Endothelial cell of umbilical vein (primary cell): ENCODE data around the gene PNPLA7. TPM values are rescaled to one million over a fixed set of nuclear protein-coding genes. Genes with fewer than 3 reads are reported as not detected.

Experiments
- BruUV-seq: library from RNA; stranded (reverse); fragments of 400-500 nt; replicated peaks from 2 replicates; lab custom pipeline; 2021; lab: Mats Ljungman, UMichigan
- CTCF ChIA-PET: fragments of 300-600, 350-600 bp; sonication (Branson Sonifier 250); formaldehyde crosslinking; loops from one replicate; lab custom pipeline; 2021; ENCODE audit warnings: antibody characterized with exemption, inconsistent platforms; lab: Charles Lee
- POLR2A ChIA-PET: fragments of 300-600, 350-600 bp; sonication (Branson Sonifier 250); formaldehyde crosslinking; loops from one replicate; lab custom pipeline; 2021; ENCODE audit warnings: antibody characterized with exemption, inconsistent platforms; lab: Charles Lee
- DNase-seq: peaks from one replicate; pipeline ENCODE4 v3.0.0-alpha.2; 2011; ENCODE audit warnings: low read depth, low spot score
- FAIRE-seq: peaks from 2 replicates; lab custom pipeline; 2011; peaks lifted over from hg19 to GRCh38; lab: Jason Lieb, UNC
- H2AFZ ChIP-seq: 2 replicates; pipeline ENCODE4 v1.6.0; 2012; ENCODE audit warnings: low read depth, low read length, control low read depth, inconsistent platforms
- H3K27ac ChIP-seq: 2 replicates; pipeline ENCODE4 v1.5.1; 2011; ENCODE audit warnings: low read depth, mild to moderate bottlenecking, control low read depth, low read length, moderate library complexity; ENCODE audit not compliant: insufficient read depth
- H3K27me3 ChIP-seq, 2 experiments: 2 replicates each; pipeline versions ENCODE4 v1.6.0 to v1.6.1; 2011; ENCODE audit warnings: low read length in 2 of 2, mixed read lengths in 1 of 2; ENCODE audit not compliant: control insufficient read depth in 2 of 2, insufficient read depth in 2 of 2
- H3K36me3 ChIP-seq, 2 experiments: 2 replicates in 1 of 2; 3 replicates in 1 of 2; pipeline ENCODE4 v1.5.1; 2011; ENCODE audit warnings: low read length in 2 of 2, mild to moderate bottlenecking in 1 of 2, moderate library complexity in 1 of 2; ENCODE audit not compliant: control insufficient read depth in 2 of 2, insufficient read depth in 2 of 2; ENCODE audit errors: extremely low read depth in 1 of 2
- H3K4me1 ChIP-seq: 3 replicates; pipeline ENCODE4 v1.5.1; 2011; ENCODE audit warnings: mild to moderate bottlenecking, low read length; ENCODE audit not compliant: control insufficient read depth, insufficient read depth; ENCODE audit errors: extremely low read depth
- H3K4me2 ChIP-seq: 2 replicates; pipeline ENCODE4 v1.6.1; 2011; ENCODE audit warnings: low read length, control low read depth, mixed read lengths; ENCODE audit not compliant: insufficient read depth
- H3K4me3 ChIP-seq, 3 experiments: fragments of 200-600 bp in 1 of 3; sonication (generic), shearing (Covaris generic) in 1 of 3; replicated peaks in 1 of 3; 2 replicates each; pipeline ENCODE4 v1.5.1; 2011 to 2016; ENCODE audit warnings: control low read depth in 3 of 3, low read length in 3 of 3, mild to moderate bottlenecking in 2 of 3, inconsistent platforms in 1 of 3, low read depth in 1 of 3, moderate library complexity in 1 of 3; ENCODE audit not compliant: insufficient read depth in 1 of 3
- H3K79me2 ChIP-seq: 2 replicates; pipeline ENCODE4 v1.6.0; 2012; ENCODE audit warnings: low read length, inconsistent platforms; ENCODE audit not compliant: control insufficient read depth, insufficient read depth
- H3K9ac ChIP-seq: replicated peaks from 2 replicates; pipeline ENCODE3; 2011; ENCODE audit warnings: low read length, control low read depth; ENCODE audit not compliant: insufficient read depth; ENCODE audit errors: extremely low read depth
- H3K9me1 ChIP-seq: replicated peaks from 3 replicates; pipeline ENCODE4 v1.6.0; 2011; ENCODE audit warnings: mild to moderate bottlenecking, low read length; ENCODE audit not compliant: control insufficient read depth, insufficient read depth; ENCODE audit errors: extremely low read depth
- H3K9me3 ChIP-seq: replicated peaks from 2 replicates; pipeline ENCODE4 v1.5.1; 2012; ENCODE audit warnings: low read length, inconsistent platforms; ENCODE audit not compliant: control insufficient read depth, insufficient read depth
- H4K20me1 ChIP-seq: replicated peaks from 2 replicates; pipeline ENCODE3; 2011; ENCODE audit warnings: mild to moderate bottlenecking, low read length; ENCODE audit not compliant: control insufficient read depth, insufficient read depth; ENCODE audit errors: extremely low read depth
- EZH2 ChIP-seq: IDR thresholded peaks from 2 replicates; pipeline ENCODE4 v1.6.1; 2012; ENCODE audit warnings: borderline replicate concordance, low read depth, mild to moderate bottlenecking, moderate library complexity, low read length, inconsistent platforms; ENCODE audit not compliant: severe bottlenecking
- FOS ChIP-seq: IDR thresholded peaks from 2 replicates; pipeline ENCODE4 v1.6.1; 2011; ENCODE audit warnings: mild to moderate bottlenecking, low read length, moderate library complexity, borderline replicate concordance; ENCODE audit not compliant: insufficient read depth
- GATA2 ChIP-seq: IDR thresholded peaks from 2 replicates; pipeline ENCODE4 v1.7.0; 2011; ENCODE audit warnings: low read depth, mild to moderate bottlenecking, moderate library complexity, mixed read lengths, low read length; ENCODE audit not compliant: insufficient read length, insufficient read depth
- JUN ChIP-seq: IDR thresholded peaks from 2 replicates; pipeline ENCODE4 v1.6.1; 2011; ENCODE audit warnings: borderline replicate concordance, low read depth; ENCODE audit not compliant: insufficient read length, insufficient read depth
- POLR2AphosphoS5 ChIP-seq: IDR thresholded peaks from 2 replicates; pipeline ENCODE4 v1.6.1; 2012; ENCODE audit warnings: low read depth, mild to moderate bottlenecking, control low read depth, low read length, moderate library complexity; ENCODE audit not compliant: insufficient read depth
- dilution Hi-C: fragments of 300-500 bp; cut with MboI; formaldehyde crosslinking; loops from one replicate; pipeline ENCODE4 v1.15.0; 2019; ENCODE audit warnings: low sequenced_read_pairs; ENCODE audit not compliant: extremely low pct_ligation_motif_present
- intact Hi-C: fragments of 100-400 bp; cut with micrococcal nuclease; formaldehyde crosslinking; loops from one replicate; pipeline ENCODE4 v1.10.0; 2022
- polyA plus RNA-seq, 4 experiments: library from polyadenylated mRNA; depleted of rRNA in 3 of 4; stranded (reverse) in 3 of 4; unstranded in 1 of 4; fragments of >200 nt; gene quantifications; 2 replicates each; pipeline versions ENCODE4 v1.2.1 to v1.2.3, GENCODE V29; 2011 to 2012; ENCODE audit warnings: missing spikeins in 1 of 4
- total RNA-seq: library from RNA; stranded (reverse); gene quantifications from 2 replicates; pipeline ENCODE4 v1.2.3, GENCODE V29; 2021

PNPLA7 gene
- total and polyA plus RNA-seq, 2 donors (not counting 3 experiments of a cell fraction or from before 2014, with no cell fraction given): 1.0 to 1.9 TPM

GRCh38 chr9:137579259-137579604, 29.0 kb upstream of the PNPLA7 start:
- H3K4me2 ChIP-seq: peak overlapping the region; percentile 37
- dilution Hi-C loops: no loop called here
- POLR2A ChIA-PET: interaction anchor here (1.4 kb wide), 1 partner anchor 23 kb away, joined by 3 read pairs; no protein-coding TSS in a partner anchor
- no peaks in the 10 kb centered on the region for H3K9me1 ChIP-seq
- H4K20me1 ChIP-seq: no peaks in the 10 kb centered on the region
- no peak for FAIRE-seq
- H3K79me2 ChIP-seq: peaks cover 32% of the 10 kb centered on the region
- no peaks in the 10 kb centered on the region for H3K27me3 ChIP-seq
- H3K27ac ChIP-seq: peak overlapping the region; percentile 10
- TF ChIP-seq GATA2 (no peak), POLR2AphosphoS5 (no peak), FOS (no peak), JUN (no peak), EZH2 (no peak)
- BruUV-seq: TSS peak; percentile 24
- no peak for DNase-seq
- H3K4me3 ChIP-seq: peak overlapping the region in 2 of 3 experiments; percentile 24 to 94
- no peaks in the 10 kb centered on the region for H3K9me3 ChIP-seq
- intact Hi-C loops: loop anchor here (1.0 kb wide), 1 partner anchor 26 kb away; the partner anchor contains the start of gene ARRDC1
- CTCF ChIA-PET: interaction anchor here (1.0 to 1.7 kb wide), 5 partner anchors 9 to 44 kb away, joined by 3 to 15 read pairs (median 5); partner anchors contain the start of genes EHMT1 and ZMYND19
- H3K36me3 ChIP-seq: peaks cover 6 to 32% of the 10 kb centered on the region in 2 experiments
- H3K9ac ChIP-seq: peak overlapping the region; percentile 41
- peaks cover 14% of the 10 kb centered on the region for H3K4me1 ChIP-seq
- peak overlapping the region; percentile 72 for H2AFZ ChIP-seq
